Activated T-helper 17 cell treated with anti-CD3 and anti-CD28 coated beads, Interleukin-2, amount 50 U/mL, for 72 hours (primary cell): ENCODE results near the gene FOXRED2. TPM values are rescaled to one million over a fixed set of nuclear protein-coding genes. Genes with fewer than 3 reads are reported as not detected.
A peak's percentile ranks its signal among the peaks of the same experiment; 100 is the strongest.
"Not testable (repeated sequence)": the region's sequence is repeated elsewhere in the genome, so short reads cannot be mapped to it uniquely, and the experiment has no call there.

Experiments
- ATAC-seq: fragments of 150-1000 bp; cut with Tn5 transposase; replicated peaks from 2 replicates; pipeline ENCODE4 v1.10.0; 2021; ENCODE audit warnings: mild to moderate bottlenecking, moderate library complexity
- H3K27ac Mint-ChIP-seq: one replicate; pipeline ENCODE4 v1.8.0; 2022; ENCODE audit warnings: mixed read lengths
- H3K27me3 Mint-ChIP-seq: one replicate; pipeline ENCODE4 v1.8.0; 2022; ENCODE audit warnings: mixed read lengths
- H3K36me3 Mint-ChIP-seq: one replicate; pipeline ENCODE4 v1.8.0; 2022; ENCODE audit warnings: low read depth, mild to moderate bottlenecking, mixed read lengths
- H3K4me1 Mint-ChIP-seq: one replicate; pipeline ENCODE4 v1.8.0; 2022; ENCODE audit warnings: mixed read lengths
- H3K4me3 Mint-ChIP-seq: one replicate; pipeline ENCODE4 v1.8.0; 2022; ENCODE audit warnings: mild to moderate bottlenecking, mixed read lengths
- H3K9me3 Mint-ChIP-seq: one replicate; pipeline ENCODE4 v1.8.0; 2022; ENCODE audit warnings: mixed read lengths
- total RNA-seq, 2 donors: library from RNA; stranded (reverse); gene quantifications; one replicate each; pipeline ENCODE4 v1.2.3, GENCODE V29; 2022

The FOXRED2 gene
- total RNA-seq, 2 donors from 2014 or later: 12.3 to 18.0 TPM

GRCh38 chr22:36454916-36455570 lies 51.8 kb downstream of the FOXRED2 start:
- peak overlapping the region; percentile 77 for H3K4me3 Mint-ChIP-seq
- H3K4me1 Mint-ChIP-seq: peaks cover 10% of the 10 kb centered on the region
- H3K9me3 Mint-ChIP-seq: no peaks in the 10 kb centered on the region
- H3K36me3 Mint-ChIP-seq: no peaks in the 10 kb centered on the region
- peak; percentile 88 for ATAC-seq
- no peaks in the 10 kb centered on the region for H3K27me3 Mint-ChIP-seq
- H3K27ac Mint-ChIP-seq: no peak overlapping the region

GRCh38 chr22:36453855-36454378 lies 52.9 kb downstream of the FOXRED2 start:
- H3K27me3 Mint-ChIP-seq: no peaks in the 10 kb centered on the region
- H3K36me3 Mint-ChIP-seq: no peaks in the 10 kb centered on the region
- H3K4me3 Mint-ChIP-seq: peak overlapping the region; percentile 77
- H3K4me1 Mint-ChIP-seq: peaks cover 10% of the 10 kb centered on the region
- no peak for ATAC-seq
- H3K9me3 Mint-ChIP-seq: no peaks in the 10 kb centered on the region
- H3K27ac Mint-ChIP-seq: no peak overlapping the region

- not testable (repeated sequence) for ATAC-seq, H3K36me3 Mint-ChIP-seq, H3K27me3 Mint-ChIP-seq, H3K9me3 Mint-ChIP-seq, H3K4me1 Mint-ChIP-seq
- peak overlapping the region; percentile 78 for H3K27ac Mint-ChIP-seq
- H3K4me3 Mint-ChIP-seq: peak overlapping the region; percentile 77
Observed at GRCh38 chr22:36452978-36453607, 53.7 kb downstream of the FOXRED2 start.

GRCh38 chr22:36452250-36452977 lies 54.4 kb downstream of the FOXRED2 start:
- peak overlapping the region; percentile 87 for H3K27ac Mint-ChIP-seq
- H3K27me3 Mint-ChIP-seq: no peaks in the 10 kb centered on the region
- H3K4me1 Mint-ChIP-seq: peaks cover 10% of the 10 kb centered on the region
- peak; percentile 9 for ATAC-seq
- H3K4me3 Mint-ChIP-seq: peak overlapping the region; percentile 77
- H3K9me3 Mint-ChIP-seq: no peaks in the 10 kb centered on the region
- no peaks in the 10 kb centered on the region for H3K36me3 Mint-ChIP-seq

GRCh38 chr22:36450923-36451322 lies 55.9 kb downstream of the FOXRED2 start:
- ATAC-seq, H3K36me3 Mint-ChIP-seq, H3K4me1 Mint-ChIP-seq, H3K9me3 Mint-ChIP-seq, H3K27me3 Mint-ChIP-seq: not testable (repeated sequence)
- Mint-ChIP-seq H3K4me3 (peak overlapping the region; percentile 77), H3K27ac (peak overlapping the region; percentile 87)

- Mint-ChIP-seq H3K9me3 (no peaks in the 10 kb centered on the region), H3K4me3 (no peak overlapping the region), H3K27ac (no peak overlapping the region), H3K36me3 (no peaks in the 10 kb centered on the region), H3K4me1 (peaks cover 10% of the 10 kb centered on the region), H3K27me3 (no peaks in the 10 kb centered on the region)
- ATAC-seq: no peak
Observed at GRCh38 chr22:36449596-36450175, 57.2 kb downstream of the FOXRED2 start.

GRCh38 chr22:36447632-36448031 lies 59.2 kb downstream of the FOXRED2 start:
- H3K4me3 Mint-ChIP-seq: no peak overlapping the region
- no peaks in the 10 kb centered on the region for H3K27me3 Mint-ChIP-seq
- H3K4me1 Mint-ChIP-seq: peaks cover 10% of the 10 kb centered on the region
- no peaks in the 10 kb centered on the region for H3K36me3 Mint-ChIP-seq
- no peak overlapping the region for H3K27ac Mint-ChIP-seq
- H3K9me3 Mint-ChIP-seq: no peaks in the 10 kb centered on the region
- no peak for ATAC-seq

- Mint-ChIP-seq H3K27ac (no peak overlapping the region), H3K4me1 (peaks cover 5% of the 10 kb centered on the region), H3K4me3 (no peak overlapping the region), H3K9me3 (no peaks in the 10 kb centered on the region), H3K36me3 (no peaks in the 10 kb centered on the region), H3K27me3 (no peaks in the 10 kb centered on the region)
- no peak for ATAC-seq
Observed at GRCh38 chr22:36445158-36445668, 61.6 kb downstream of the FOXRED2 start.

GRCh38 chr22:36443198-36443770 lies 63.6 kb downstream of the FOXRED2 start:
- no peak for ATAC-seq
- no peaks in the 10 kb centered on the region for H3K9me3 Mint-ChIP-seq
- H3K27me3 Mint-ChIP-seq: no peaks in the 10 kb centered on the region
- H3K27ac Mint-ChIP-seq: peak overlapping the region; percentile 54
- peaks cover 11% of the 10 kb centered on the region for H3K4me1 Mint-ChIP-seq
- no peaks in the 10 kb centered on the region for H3K36me3 Mint-ChIP-seq
- no peak overlapping the region for H3K4me3 Mint-ChIP-seq

- H3K4me1 Mint-ChIP-seq: peaks cover 11% of the 10 kb centered on the region
- ATAC-seq: no peak
- H3K4me3 Mint-ChIP-seq: no peak overlapping the region
- no peaks in the 10 kb centered on the region for H3K9me3 Mint-ChIP-seq
- H3K36me3 Mint-ChIP-seq: no peaks in the 10 kb centered on the region
- no peak overlapping the region for H3K27ac Mint-ChIP-seq
- H3K27me3 Mint-ChIP-seq: no peaks in the 10 kb centered on the region
Observed at GRCh38 chr22:36442506-36443197, 64.2 kb downstream of the FOXRED2 start.

- H3K4me3 Mint-ChIP-seq: peak overlapping the region; percentile 38
- H3K27me3 Mint-ChIP-seq: no peaks in the 10 kb centered on the region
- H3K9me3 Mint-ChIP-seq: no peaks in the 10 kb centered on the region
- H3K4me1 Mint-ChIP-seq: peaks cover 20% of the 10 kb centered on the region
- no peaks in the 10 kb centered on the region for H3K36me3 Mint-ChIP-seq
- peak; percentile 62 for ATAC-seq
- H3K27ac Mint-ChIP-seq: peak overlapping the region; percentile 87
Observed at GRCh38 chr22:36440429-36441002, 66.3 kb downstream of the FOXRED2 start.

- Mint-ChIP-seq H3K27ac (peak overlapping the region; percentile 35), H3K27me3 (no peaks in the 10 kb centered on the region), H3K9me3 (no peaks in the 10 kb centered on the region), H3K4me1 (peaks cover 22% of the 10 kb centered on the region), H3K36me3 (no peaks in the 10 kb centered on the region), H3K4me3 (peak overlapping the region; percentile 10)
- peak; percentile 62 for ATAC-seq
Observed at GRCh38 chr22:36439481-36440271, 67.2 kb downstream of the FOXRED2 start.
